LNCaP clone FGC (cell line): ENCODE data around the gene REEP6.

Experiments used
- DNase-seq: peaks from one replicate; pipeline ENCODE4 v3.0.0-alpha.2; 2011; ENCODE audit warnings: low read depth
- H3K4me3 ChIP-seq: 2 replicates; pipeline ENCODE4 v1.5.1; 2011; ENCODE audit warnings: mild to moderate bottlenecking, low read depth, low read length, control low read depth
- CTCF ChIP-seq: IDR thresholded peaks from 2 replicates; pipeline ENCODE4 v1.5.1; 2012; ENCODE audit warnings: mild to moderate bottlenecking; ENCODE audit not compliant: control insufficient read depth, insufficient read depth; ENCODE audit errors: extremely low read depth

Gene REEP6

GRCh38 chr19:1453525-1454364, 37.2 kb upstream of the REEP6 start:
- no peak overlapping the region for H3K4me3 ChIP-seq
- no peak for TF ChIP-seq CTCF
- no peak for DNase-seq

- peak; percentile 11 for DNase-seq
- TF ChIP-seq CTCF, result no peak
- peak overlapping the region; percentile 52 for H3K4me3 ChIP-seq
These were observed 36.0 kb upstream of the REEP6 start for GRCh38 chr19:1455002-1455335.

- peak; percentile 93 for DNase-seq
- no peak for TF ChIP-seq CTCF
- H3K4me3 ChIP-seq, result peak overlapping the region; percentile 52
These were observed 35.5 kb upstream of the REEP6 start for GRCh38 chr19:1455336-1456120.

GRCh38 chr19:1456121-1456900, 34.7 kb upstream of the REEP6 start:
- peak overlapping the region; percentile 27 for H3K4me3 ChIP-seq
- DNase-seq, result no peak
- no peak for TF ChIP-seq CTCF

GRCh38 chr19:1457031-1457739, 33.8 kb upstream of the REEP6 start:
- DNase-seq, result no peak
- no peak overlapping the region for H3K4me3 ChIP-seq
- TF ChIP-seq CTCF, result no peak

GRCh38 chr19:1457892-1458291, 33.1 kb upstream of the REEP6 start:
- TF ChIP-seq CTCF, result no peak
- DNase-seq, result no peak
- no peak overlapping the region for H3K4me3 ChIP-seq
